HepG2 (cell line): ENCODE results near the gene ZBTB25. TPM values are rescaled to one million over a fixed set of nuclear protein-coding genes. Genes with fewer than 3 reads are reported as not detected.

ENCODE experiments used
- HBP1 ChIP-seq: IDR thresholded peaks from 2 replicates; pipeline ENCODE4 v1.6.1; 2016; ENCODE audit warnings: low read depth, control low read depth
- ISX ChIP-seq: sonication (generic); formaldehyde crosslinking; conservative IDR thresholded peaks from 2 replicates; pipeline ENCODE4 v1.5.0; 2020; ENCODE audit warnings: missing genetic modification reagents
- KDM6A ChIP-seq: IDR thresholded peaks from 2 replicates; pipeline ENCODE4 v1.6.1; 2016; ENCODE audit warnings: low read depth
- KLF16 ChIP-seq, 2 experiments: sonication (generic) in 1 of 2; formaldehyde crosslinking in 1 of 2; IDR thresholded peaks; 2 replicates each; pipeline versions ENCODE4 v1.6.1 to v1.8.0; 2016 to 2023; ENCODE audit warnings: missing genetic modification reagents in 2 of 2, missing compliant biosample characterization in 1 of 2
- PPARG ChIP-seq: conservative IDR thresholded peaks from 2 replicates; pipeline ENCODE4 v1.6.1; 2016; ENCODE audit warnings: missing biosample characterization, missing genetic modification reagents
- SMYD3 ChIP-seq: sonication (generic); formaldehyde crosslinking; IDR thresholded peaks from 2 replicates; pipeline ENCODE4 v1.8.1; 2023; ENCODE audit warnings: mild to moderate bottlenecking, missing genetic modification reagents
- STAG1 ChIP-seq: sonication (generic); formaldehyde crosslinking; IDR thresholded peaks from 2 replicates; pipeline ENCODE4 v1.4.0; 2020; ENCODE audit warnings: missing genetic modification reagents
- THYN1 ChIP-seq: sonication (generic); formaldehyde crosslinking; IDR thresholded peaks from 2 replicates; pipeline ENCODE4 v1.8.1; 2023; ENCODE audit warnings: low read depth, mild to moderate bottlenecking, moderate library complexity, missing genetic modification reagents, borderline replicate concordance
- TIGD3 ChIP-seq: sonication (generic); formaldehyde crosslinking; IDR thresholded peaks from 2 replicates; pipeline ENCODE4 v1.5.1; 2020; ENCODE audit warnings: mild to moderate bottlenecking, missing genetic modification reagents, borderline replicate concordance
- ZBTB14 ChIP-seq: sonication (generic); formaldehyde crosslinking; IDR thresholded peaks from 2 replicates; pipeline ENCODE4 v1.4.0; 2020; ENCODE audit warnings: missing genetic modification reagents
- ZBTB42 ChIP-seq: sonication (generic); formaldehyde crosslinking; IDR thresholded peaks from 2 replicates; pipeline ENCODE4 v1.5.0; 2020; ENCODE audit warnings: mild to moderate bottlenecking, missing genetic modification reagents
- ZFP62 ChIP-seq: sonication (generic); formaldehyde crosslinking; IDR thresholded peaks from 2 replicates; pipeline ENCODE4 v1.4.0; 2020; ENCODE audit warnings: missing genetic modification reagents
- ZKSCAN8 ChIP-seq: IDR thresholded peaks from 2 replicates; pipeline ENCODE4 v1.6.1; 2016; ENCODE audit warnings: borderline replicate concordance, missing genetic modification reagents, missing compliant biosample characterization
- ZNF101 ChIP-seq: sonication (generic); formaldehyde crosslinking; IDR thresholded peaks from 2 replicates; pipeline ENCODE4 v1.4.0; 2020; ENCODE audit warnings: mild to moderate bottlenecking, low read depth, missing genetic modification reagents, borderline replicate concordance
- ZNF224 ChIP-seq: sonication (generic); formaldehyde crosslinking; IDR thresholded peaks from 2 replicates; pipeline ENCODE4 v1.5.0; 2020; ENCODE audit warnings: mild to moderate bottlenecking, missing genetic modification reagents
- ZNF230 ChIP-seq: sonication (generic); formaldehyde crosslinking; IDR thresholded peaks from 2 replicates; pipeline ENCODE4 v1.4.0; 2020; ENCODE audit warnings: mild to moderate bottlenecking, missing genetic modification reagents
- ZNF580 ChIP-seq: IDR thresholded peaks from 2 replicates; pipeline ENCODE4 v1.6.1; 2016; ENCODE audit warnings: low read depth, borderline replicate concordance
- ZNF616 ChIP-seq: sonication (generic); formaldehyde crosslinking; IDR thresholded peaks from 2 replicates; pipeline ENCODE4 v1.5.0; 2020; ENCODE audit warnings: low read depth, mild to moderate bottlenecking, missing genetic modification reagents
- ZNF776 ChIP-seq: sonication (generic); formaldehyde crosslinking; IDR thresholded peaks from 2 replicates; pipeline ENCODE4 v1.4.0; 2020; ENCODE audit warnings: mild to moderate bottlenecking, missing genetic modification reagents
- polyA plus RNA-seq, 8 experiments: library from polyadenylated mRNA; depleted of rRNA in 3 of 8; stranded (reverse) in 7 of 8; unstranded in 1 of 8; fragments of >200 nt; fragmentation: Illumina TruSeq in 4 of 8; extraction: Trizol in 4 of 8; gene quantifications; 2 replicates each; pipeline versions ENCODE4 v1.2.1 to v1.2.3, GENCODE V29; 2011 to 2016; ENCODE audit warnings: low read depth in 4 of 8, missing spikeins in 1 of 8, mixed read lengths in 1 of 8; ENCODE audit not compliant: insufficient read depth in 1 of 8
- total RNA-seq, 5 experiments: library from RNA; depleted of rRNA; stranded (reverse); fragments of >200 nt; fragmentation: Illumina TruSeq; extraction: Trizol; gene quantifications; 2 replicates each; pipeline ENCODE4 v1.2.3, GENCODE V29; 2016; ENCODE audit warnings: low read depth in 1 of 5
- TF ChIP-seq, protein P1 (sequence below): sonication (generic); formaldehyde crosslinking; IDR thresholded peaks from 2 replicates; pipeline ENCODE4 v1.4.0; 2020; ENCODE audit warnings: missing genetic modification reagents, borderline replicate concordance

ZBTB25 gene
- total and polyA plus RNA-seq, 2 of the 13 experiments (the other 11 are each of a cell fraction or from before 2014, with no cell fraction given) = 3.5 to 7.6 TPM

DNA sequence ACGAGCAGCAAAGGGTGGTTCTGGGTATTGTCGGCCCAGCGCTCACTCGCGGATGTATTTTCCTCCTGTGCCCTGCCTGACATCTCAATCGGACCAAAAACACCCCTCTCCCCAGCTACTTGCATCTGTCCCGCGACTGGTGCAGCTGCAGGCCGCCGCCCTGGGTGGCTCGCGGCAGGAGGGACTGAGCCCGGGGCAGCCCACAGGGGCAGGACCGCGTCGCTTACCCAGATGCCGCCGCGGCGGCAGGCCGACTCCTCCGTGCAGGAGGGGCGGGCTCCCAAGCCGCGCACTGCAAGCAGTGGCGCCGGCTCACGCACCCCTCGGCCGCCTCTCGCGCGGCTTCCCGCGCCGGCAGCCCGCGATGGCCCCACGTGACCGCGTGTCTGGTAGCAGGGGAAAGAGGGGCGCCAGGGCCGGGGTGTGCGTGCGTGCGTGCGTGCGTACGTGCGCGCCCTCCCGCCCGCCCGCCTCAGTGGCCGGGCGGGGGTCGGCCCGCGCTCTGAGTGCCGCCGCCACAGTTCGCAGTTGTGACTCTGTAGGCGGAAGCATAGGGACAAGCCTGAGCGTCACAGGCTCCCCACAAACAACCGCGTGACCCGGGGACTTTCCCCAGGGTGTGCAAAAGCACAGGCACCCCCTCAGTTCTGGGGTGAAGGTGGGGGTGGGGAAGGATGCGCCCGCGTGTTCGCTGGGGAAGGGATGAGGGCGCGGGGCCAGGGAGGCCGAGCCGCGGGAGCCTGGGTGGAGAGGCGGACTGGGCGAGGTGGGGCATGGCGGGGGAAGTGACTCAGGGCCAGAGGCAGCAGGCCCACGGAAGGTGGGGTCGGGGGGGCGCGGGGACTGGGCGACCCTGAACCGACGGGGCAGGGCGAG lies at the start of gene ZBTB25 (continued):
- TF ChIP-seq ZNF616 (CRISPR knock-in tag) (peak; percentile 76; the same call in 1 of the 2 replicates), KDM6A (CRISPR knock-in tag) (no peak), ZNF776 (peak; percentile 51; the same call in 1 of the 2 replicates), ZNF580 (no peak), THYN1 (CRISPR knock-in tag) (no peak), ZNF101 (CRISPR knock-in tag) (no peak), ZNF230 (CRISPR knock-in tag) (no peak), SMYD3 (CRISPR knock-in tag) (no peak), TIGD3 (CRISPR knock-in tag) (no peak), HBP1 (peak; percentile 30; the same call in 1 of the 2 replicates), ZKSCAN8 (CRISPR knock-in tag) (no peak), ZNF224 (CRISPR knock-in tag) (no peak), STAG1 (CRISPR knock-in tag) (no peak), ZBTB42 (CRISPR knock-in tag) (no peak), ZFP62 (CRISPR knock-in tag) (no peak), PPARG (no peak), KLF16 (CRISPR knock-in tag; IDR thresholded peaks at IDR 0.05) (no peak; a peak in 1 of 4 replicates), ZBTB14 (CRISPR knock-in tag) (peak; percentile 90), ISX (no peak)
- TF ChIP-seq, protein P1, sequence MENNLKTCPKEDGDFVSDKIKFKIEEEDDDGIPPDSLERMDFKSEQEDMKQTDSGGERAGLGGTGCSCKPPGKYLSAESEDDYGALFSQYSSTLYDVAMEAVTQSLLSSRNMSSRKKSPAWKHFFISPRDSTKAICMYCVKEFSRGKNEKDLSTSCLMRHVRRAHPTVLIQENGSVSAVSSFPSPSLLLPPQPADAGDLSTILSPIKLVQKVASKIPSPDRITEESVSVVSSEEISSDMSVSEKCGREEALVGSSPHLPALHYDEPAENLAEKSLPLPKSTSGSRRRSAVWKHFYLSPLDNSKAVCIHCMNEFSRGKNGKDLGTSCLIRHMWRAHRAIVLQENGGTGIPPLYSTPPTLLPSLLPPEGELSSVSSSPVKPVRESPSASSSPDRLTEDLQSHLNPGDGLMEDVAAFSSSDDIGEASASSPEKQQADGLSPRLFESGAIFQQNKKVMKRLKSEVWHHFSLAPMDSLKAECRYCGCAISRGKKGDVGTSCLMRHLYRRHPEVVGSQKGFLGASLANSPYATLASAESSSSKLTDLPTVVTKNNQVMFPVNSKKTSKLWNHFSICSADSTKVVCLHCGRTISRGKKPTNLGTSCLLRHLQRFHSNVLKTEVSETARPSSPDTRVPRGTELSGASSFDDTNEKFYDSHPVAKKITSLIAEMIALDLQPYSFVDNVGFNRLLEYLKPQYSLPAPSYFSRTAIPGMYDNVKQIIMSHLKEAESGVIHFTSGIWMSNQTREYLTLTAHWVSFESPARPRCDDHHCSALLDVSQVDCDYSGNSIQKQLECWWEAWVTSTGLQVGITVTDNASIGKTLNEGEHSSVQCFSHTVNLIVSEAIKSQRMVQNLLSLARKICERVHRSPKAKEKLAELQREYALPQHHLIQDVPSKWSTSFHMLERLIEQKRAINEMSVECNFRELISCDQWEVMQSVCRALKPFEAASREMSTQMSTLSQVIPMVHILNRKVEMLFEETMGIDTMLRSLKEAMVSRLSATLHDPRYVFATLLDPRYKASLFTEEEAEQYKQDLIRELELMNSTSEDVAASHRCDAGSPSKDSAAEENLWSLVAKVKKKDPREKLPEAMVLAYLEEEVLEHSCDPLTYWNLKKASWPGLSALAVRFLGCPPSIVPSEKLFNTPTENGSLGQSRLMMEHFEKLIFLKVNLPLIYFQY (CRISPR knock-in tag) = no peak; the same call in 1 of the 2 replicates
